GM19238 (cell line): ENCODE data around the gene SHISA6.
"Not testable (repeated sequence)": the region's sequence is repeated elsewhere in the genome, so short reads cannot be mapped to it uniquely, and the experiment has no call there.

Experiments
- DNase-seq: peaks from one replicate; pipeline ENCODE4 v3.0.0; 2011; ENCODE audit warnings: low spot score; ENCODE audit not compliant: insufficient read length

SHISA6 gene

GRCh38 chr17:11302401-11303186, 61.6 kb downstream of the SHISA6 start:
- DNase-seq: no peak

DNA sequence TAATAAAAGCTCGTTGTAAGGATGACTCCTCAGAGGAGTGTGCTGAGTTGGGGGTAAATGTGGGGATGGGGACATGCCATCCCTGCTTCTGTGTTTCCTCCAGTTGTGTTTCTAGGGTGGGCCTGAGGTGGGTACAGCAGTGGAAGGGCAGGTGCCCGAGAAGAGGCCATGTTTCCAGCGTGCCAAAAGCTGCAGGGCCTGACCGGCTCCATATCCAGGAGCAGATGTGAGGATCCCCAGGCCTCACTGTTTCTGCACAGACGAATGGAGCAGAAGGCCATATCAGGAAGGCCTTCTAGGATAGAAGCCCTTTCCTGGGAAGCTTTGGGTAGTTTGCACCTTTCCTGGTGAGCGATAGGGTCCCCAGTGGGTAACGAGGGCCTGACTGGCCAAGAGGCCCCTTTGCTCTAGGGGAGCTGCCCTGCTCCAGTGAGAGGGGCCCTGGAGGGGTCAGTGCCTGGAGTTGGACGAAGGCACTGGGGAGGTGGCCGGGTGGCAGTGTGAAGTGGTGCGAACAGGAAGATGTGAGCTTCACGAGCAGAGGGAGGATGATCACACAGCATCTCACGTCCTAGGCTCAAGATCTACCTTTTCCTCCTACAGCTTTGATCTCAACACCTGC, 62.9 kb downstream of the SHISA6 start:
- no peak for DNase-seq

DNA sequence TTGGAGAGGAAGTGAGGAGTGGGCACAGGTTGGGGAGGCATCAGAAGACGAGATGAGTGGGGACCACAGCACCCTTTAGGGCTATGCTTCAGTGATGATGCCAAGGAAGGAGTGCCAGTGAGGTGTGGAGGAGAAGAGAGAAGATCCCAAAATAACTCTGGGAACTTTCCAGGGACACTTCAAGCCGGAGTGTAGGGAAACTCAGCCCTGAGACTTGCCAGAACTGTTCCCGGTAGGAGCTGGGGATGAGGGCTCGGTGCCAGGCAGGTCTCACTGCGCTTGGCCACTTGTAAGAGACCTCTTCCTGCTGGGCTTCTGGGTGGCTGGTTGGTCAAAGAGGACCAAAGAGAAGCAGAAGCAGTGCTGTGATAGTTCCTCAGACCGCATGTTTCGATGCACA, 63.6 kb downstream of the SHISA6 start:
- no peak for DNase-seq

DNA sequence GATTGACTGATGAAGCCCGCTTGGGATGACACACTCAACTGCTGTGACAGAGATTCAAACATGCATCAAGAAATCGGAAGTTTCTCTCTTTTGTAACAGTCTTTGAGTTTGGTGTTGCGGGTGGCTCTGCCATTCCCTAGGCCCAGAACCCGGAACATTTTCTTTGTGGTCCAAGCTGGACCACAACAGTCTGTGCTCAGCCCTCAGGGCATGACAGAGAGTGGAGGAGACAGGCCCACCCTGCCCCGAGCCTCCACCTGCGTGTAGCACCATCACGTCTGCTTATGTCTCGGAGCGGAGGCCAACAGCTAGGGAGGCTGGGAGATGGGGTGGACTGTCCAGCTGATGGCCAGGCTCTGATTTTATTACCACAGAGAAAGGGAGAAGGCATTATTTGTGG, 64.5 kb downstream of the SHISA6 start:
- no peak for DNase-seq

DNA sequence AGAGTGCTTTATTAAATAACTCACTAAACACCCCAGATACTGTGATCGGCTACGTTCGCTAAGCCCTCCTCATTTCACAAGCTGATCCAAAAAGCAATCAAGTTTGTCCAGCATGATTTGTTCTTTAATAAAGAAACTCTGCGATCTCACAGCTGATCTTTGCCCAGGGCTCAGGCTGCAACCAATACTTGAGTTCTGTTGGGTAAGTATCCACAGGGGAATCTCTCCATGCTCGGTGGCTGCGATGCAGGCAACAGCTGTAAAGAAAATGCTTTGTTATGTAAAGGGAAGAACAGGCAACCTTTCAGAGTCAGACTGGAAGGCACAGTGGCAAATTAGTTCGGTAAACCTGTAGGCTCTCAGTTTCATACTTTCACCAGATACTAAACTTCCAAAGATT, 67.5 kb downstream of the SHISA6 start:
- no peak for DNase-seq

DNA sequence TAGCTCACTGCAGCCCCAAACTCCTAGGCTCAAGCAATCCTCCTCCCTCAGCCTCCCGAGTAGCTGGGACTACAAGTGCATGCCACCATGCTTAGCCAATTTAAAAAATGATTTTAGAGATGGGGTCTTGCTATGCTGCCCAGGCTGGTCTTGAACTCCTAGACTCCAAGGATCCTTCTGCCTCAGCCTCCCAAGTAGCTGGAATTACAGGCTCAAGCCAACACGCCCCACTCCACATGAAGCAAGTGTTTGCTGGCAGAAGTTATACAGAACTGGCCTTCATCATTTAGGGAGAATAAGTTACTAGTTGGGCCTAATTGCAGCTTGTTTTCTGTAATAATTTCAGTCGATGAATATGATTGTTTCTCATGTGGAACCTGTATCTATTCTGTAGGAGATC, 68.0 kb downstream of the SHISA6 start:
- DNase-seq: no peak

DNA sequence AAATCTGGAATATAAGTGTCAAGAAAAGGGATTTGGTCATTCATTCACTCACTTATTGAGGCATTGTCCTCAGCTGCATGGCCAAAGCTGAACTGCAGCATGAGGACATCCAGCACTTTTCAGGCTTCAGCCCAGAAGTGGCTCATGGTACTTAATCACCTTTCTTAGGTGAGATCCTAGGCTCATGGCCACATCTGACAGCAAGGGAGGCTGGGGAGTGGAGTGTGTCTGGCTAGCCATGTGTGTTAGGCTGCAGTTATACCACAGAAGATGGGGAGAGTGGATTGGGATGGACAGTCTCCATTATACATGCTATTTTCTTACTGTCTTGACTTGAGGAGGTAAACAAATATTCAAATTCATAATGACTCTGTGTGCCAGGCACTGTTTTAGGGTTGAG, 68.8 kb downstream of the SHISA6 start:
- DNase-seq: no peak

- DNase-seq: not testable (repeated sequence)
Measured at GRCh38 chr17:11316451-11316850, 75.4 kb downstream of the SHISA6 start.

- no peak for DNase-seq
Measured at GRCh38 chr17:11318207-11318606, 77.2 kb downstream of the SHISA6 start.

- no peak for DNase-seq
Measured at GRCh38 chr17:11319894-11320293, 78.9 kb downstream of the SHISA6 start.

GRCh38 chr17:11324021-11324420, 83.0 kb downstream of the SHISA6 start:
- no peak for DNase-seq

DNA sequence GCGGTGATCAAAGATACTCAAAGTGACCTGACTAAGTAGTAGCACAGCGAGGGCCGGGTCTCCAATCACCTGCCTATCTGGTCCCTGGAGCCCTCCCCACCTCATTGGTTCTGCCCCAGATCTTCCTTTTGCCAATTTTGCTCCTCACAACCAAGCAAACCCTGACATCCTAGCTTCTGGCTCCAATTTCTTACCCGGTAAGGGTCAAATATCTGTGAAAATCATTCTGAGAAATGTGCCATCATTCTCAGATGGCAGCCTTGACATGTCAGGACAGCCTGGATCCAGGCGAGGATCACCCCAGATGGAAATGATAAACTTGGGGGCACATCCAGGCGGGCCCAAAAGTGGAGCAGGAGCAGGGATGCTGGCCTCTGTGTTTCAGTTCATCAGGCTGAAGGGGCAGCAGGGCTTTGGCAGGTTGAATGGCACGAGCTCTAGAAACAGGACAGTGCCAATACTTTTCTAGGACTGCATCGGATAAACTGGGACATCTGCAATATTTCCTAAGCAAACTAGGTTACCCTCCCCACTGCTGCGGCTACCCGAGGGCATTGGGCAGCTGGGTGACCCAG, 83.9 kb downstream of the SHISA6 start:
- DNase-seq: no peak

GRCh38 chr17:11326492-11326891, 85.5 kb downstream of the SHISA6 start:
- DNase-seq: no peak

DNA sequence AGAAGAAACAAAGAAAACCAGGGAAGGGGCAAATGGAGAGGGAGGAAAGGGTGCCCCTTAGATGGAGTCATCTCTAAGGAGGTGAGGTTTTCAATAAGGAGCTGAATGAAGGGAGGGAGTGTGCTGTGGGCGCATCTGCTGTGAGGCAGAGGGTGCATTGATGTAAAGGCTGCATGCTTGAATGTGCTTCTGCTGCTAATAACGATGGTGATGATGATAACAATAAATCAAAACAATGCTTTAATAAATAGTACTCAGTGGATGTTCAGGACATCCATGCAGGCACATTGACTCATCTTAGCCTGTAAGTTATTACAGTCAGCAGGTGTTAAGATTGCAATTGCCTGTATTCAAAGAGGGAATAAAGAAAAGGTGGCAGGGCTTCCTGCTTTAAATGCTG, 87.8 kb downstream of the SHISA6 start:
- no peak for DNase-seq

DNA sequence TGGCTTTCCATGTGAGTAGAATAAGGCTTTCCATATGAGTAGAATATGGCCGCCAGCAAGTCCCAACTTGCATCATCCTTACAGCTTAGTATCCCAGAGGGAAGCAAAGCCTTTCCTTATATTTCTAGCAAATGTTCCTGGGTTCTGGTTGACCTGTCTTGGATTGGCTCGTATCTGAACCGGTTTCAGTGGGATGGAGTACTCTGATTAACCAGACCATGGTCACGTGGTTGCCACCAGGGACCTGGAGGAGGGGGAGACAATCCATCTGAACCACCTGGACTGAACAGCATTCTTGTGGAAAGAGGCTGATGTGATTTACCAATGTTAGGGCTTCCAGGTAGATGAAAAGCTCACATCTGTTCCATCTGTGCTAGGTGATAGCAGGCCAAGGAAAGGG, 89.0 kb downstream of the SHISA6 start:
- DNase-seq: no peak

GRCh38 chr17:11330826-11331225, 89.8 kb downstream of the SHISA6 start:
- DNase-seq: no peak

- DNase-seq: no peak
Measured at GRCh38 chr17:11331547-11332513, 90.8 kb downstream of the SHISA6 start.

- no peak for DNase-seq
Measured at GRCh38 chr17:11332706-11333105, 91.7 kb downstream of the SHISA6 start.

DNA sequence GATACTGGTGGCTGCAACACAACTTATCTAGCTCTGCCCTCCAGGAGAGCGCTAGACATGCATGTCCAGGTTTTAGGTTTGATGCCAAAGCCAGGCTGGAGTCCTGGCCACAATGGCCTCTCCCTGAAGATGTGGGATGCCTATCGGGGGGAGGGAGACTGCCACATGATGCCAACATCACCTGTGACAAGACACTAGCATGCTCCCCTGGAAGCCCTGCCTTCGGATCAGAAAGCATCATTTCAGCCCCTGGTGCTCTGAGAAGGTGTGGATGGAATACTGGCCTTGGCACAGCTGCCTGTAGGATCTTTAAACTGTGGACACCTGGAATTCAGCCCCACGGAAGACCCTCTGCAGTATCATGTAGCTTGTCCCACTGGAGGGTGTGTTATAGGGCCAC, 93.5 kb downstream of the SHISA6 start:
- DNase-seq: no peak

- DNase-seq: no peak
Measured at GRCh38 chr17:11336290-11336689, 95.3 kb downstream of the SHISA6 start.

DNA sequence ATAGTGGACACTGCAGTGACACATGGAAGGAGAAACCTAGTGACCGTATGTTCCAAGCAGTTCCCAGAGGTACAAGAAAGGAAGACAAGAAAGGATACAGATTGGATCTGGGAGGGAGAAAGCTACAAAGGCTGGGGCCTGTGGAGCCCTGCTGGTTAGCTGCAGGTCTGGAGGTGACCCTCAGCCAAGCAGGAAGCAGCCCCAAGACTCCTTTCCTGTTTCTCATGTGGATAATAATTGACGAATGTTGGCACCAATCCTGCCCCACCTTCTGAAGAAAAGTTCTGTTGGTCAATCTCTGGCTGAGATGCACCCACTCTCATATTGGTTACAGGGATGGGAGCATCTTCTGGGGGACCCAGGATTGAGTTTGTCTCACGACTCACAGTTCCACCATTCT, 99.8 kb downstream of the SHISA6 start:
- no peak for DNase-seq

DNA sequence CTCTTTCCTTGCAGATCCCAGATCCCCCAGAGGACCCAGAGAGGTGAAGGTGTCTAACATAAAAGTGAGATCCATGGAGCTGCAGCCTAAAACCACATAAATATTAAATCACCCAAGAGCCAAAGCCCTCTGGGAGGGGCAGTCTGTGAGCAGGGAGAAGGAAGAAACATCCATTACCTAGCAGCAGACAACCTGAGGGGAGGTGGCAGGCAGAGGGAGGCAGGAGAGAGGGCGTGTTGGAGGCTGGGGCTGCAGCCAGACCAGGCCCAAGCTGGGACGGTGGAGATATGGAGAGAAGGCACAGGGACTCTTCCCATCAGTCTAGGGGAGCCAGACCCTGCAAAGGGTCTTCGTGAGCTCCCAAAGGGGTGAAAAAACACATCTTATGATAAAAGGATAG, 101.1 kb downstream of the SHISA6 start:
- no peak for DNase-seq
